Choroid plexus epithelial cell (primary cell): ENCODE measurements around the gene SLC6A6.

Experiments
- DNase-seq: peaks from one replicate; pipeline ENCODE4 v3.0.0-alpha.2; 2010; ENCODE audit warnings: low read depth
- H3K4me3 ChIP-seq: 2 replicates; pipeline ENCODE4 v1.5.1; 2011; ENCODE audit warnings: low read depth, mild to moderate bottlenecking, control low read depth, low read length, moderate library complexity
- CTCF ChIP-seq: conservative IDR thresholded peaks from 2 replicates; pipeline ENCODE4 v1.5.1; 2011; ENCODE audit warnings: low read depth, mild to moderate bottlenecking, control low read depth, inconsistent platforms, low read length, moderate library complexity

SLC6A6 gene

DNA sequence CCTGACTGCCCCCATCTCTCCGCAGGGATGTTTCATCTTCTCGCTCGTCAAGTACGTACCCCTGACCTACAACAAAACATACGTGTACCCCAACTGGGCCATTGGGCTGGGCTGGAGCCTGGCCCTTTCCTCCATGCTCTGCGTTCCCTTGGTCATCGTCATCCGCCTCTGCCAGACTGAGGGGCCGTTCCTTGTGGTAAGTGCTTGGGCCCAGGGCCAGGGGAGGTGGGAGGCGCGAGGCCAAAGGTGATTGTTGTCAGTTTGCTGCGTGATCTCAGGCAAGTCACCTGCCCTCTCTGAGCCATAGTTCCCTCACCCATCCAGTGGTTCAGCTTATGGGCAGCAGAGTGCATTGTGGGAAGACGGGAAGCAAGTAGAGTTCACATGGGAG is 79.2 kb downstream of the SLC6A6 start:
- no peak for DNase-seq
- TF ChIP-seq CTCF, result no peak
- no peak overlapping the region for H3K4me3 ChIP-seq

- no peak for DNase-seq
- TF ChIP-seq CTCF, result no peak
- H3K4me3 ChIP-seq, result no peak overlapping the region
Observed at GRCh38 chr3:14482271-14482721, 79.9 kb downstream of the SLC6A6 start.

GRCh38 chr3:14483286-14483685 is 80.9 kb downstream of the SLC6A6 start:
- no peak for DNase-seq
- no peak overlapping the region for H3K4me3 ChIP-seq
- TF ChIP-seq CTCF, result no peak

- no peak for DNase-seq
- no peak for TF ChIP-seq CTCF
Observed at GRCh38 chr3:14484741-14485140, 82.3 kb downstream of the SLC6A6 start.

DNA sequence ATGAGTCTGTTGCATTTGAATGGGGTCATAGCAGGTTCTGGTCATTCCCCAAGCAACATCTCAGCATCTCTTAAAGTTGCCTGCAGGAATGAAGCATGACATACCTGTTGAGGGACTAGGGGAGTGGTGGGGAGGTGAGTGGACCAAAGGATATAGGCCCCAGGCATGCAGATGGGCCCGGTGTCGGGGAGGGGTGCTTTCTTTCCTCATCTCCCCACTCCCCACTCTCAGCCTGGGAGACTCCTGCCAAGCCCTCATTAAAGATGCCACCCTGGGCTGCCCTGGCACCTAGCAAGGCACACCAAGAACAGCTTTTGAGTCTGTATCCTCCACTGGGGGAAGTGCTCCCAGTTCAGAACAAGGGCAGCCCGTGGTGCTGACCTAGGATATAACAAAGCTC is 83.6 kb downstream of the SLC6A6 start:
- H3K4me3 ChIP-seq, result no peak overlapping the region
- no peak for DNase-seq
- no peak for TF ChIP-seq CTCF

More at GRCh38 chr3:14484741-14485140, 82.3 kb downstream of the SLC6A6 start:
- no peak overlapping the region for H3K4me3 ChIP-seq

- no peak for TF ChIP-seq CTCF
- H3K4me3 ChIP-seq, result no peak overlapping the region
- DNase-seq, result no peak
Observed at GRCh38 chr3:14486460-14486859, 84.1 kb downstream of the SLC6A6 start.

DNA sequence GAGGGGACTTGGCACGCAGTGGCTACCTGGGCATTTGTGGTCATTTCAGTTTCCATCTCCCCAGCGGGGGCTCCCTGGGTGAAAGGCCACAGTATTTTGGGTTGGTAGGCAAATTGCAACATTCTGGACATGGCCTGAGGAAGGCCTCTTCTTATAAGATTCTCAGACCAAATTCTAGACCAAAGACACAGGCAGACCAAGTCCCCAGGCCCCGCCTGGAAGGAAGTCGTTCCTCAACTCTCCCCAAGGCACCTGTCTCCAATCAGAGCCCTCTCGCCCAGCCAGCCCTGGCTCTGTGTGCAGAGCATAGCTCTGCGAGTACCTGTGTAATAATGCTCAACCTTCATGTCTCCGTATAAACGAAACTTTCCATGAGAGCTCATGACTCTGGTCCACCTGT is 84.7 kb downstream of the SLC6A6 start:
- H3K4me3 ChIP-seq, result no peak overlapping the region
- DNase-seq, result no peak
- no peak for TF ChIP-seq CTCF
